PFSK-1 (cell line): ENCODE measurements around the gene MAMLD1.

Source experiments
- FOXP2 ChIP-seq: optimal IDR thresholded peaks from 2 replicates; pipeline ENCODE3; 2011; ENCODE audit warnings: borderline replicate concordance, control low read depth, inconsistent platforms; ENCODE audit not compliant: insufficient read depth; ENCODE audit errors: extremely low read length, extremely low read depth
- POLR2AphosphoS5 ChIP-seq: IDR thresholded peaks from 2 replicates; pipeline ENCODE4 v1.6.1; 2012; ENCODE audit warnings: low read depth, mild to moderate bottlenecking, control low read depth, low read length, moderate library complexity
- SIN3A ChIP-seq: IDR thresholded peaks from 2 replicates; pipeline ENCODE4 v1.6.1; 2012; ENCODE audit warnings: mild to moderate bottlenecking, low read length, moderate library complexity, borderline replicate concordance; ENCODE audit not compliant: insufficient read depth
- TAF1 ChIP-seq: IDR thresholded peaks from 2 replicates; pipeline ENCODE4 v1.6.1; 2012; ENCODE audit warnings: low read length, control low read depth, borderline replicate concordance; ENCODE audit not compliant: insufficient read depth
- TF ChIP-seq, protein P1 (sequence below), 2 experiments: IDR thresholded peaks; 2 replicates each; pipeline versions ENCODE4 v1.6.1 to v1.8.0; 2011 to 2012; ENCODE audit warnings: low read depth in 2 of 2, low read length in 2 of 2, control low read depth in 1 of 2, inconsistent platforms in 1 of 2, mild to moderate bottlenecking in 1 of 2, moderate library complexity in 1 of 2; ENCODE audit not compliant: insufficient read depth in 1 of 2

MAMLD1 gene

GRCh38 chrX:150411656-150412055 lies 48.5 kb downstream of the MAMLD1 start:
- TF ChIP-seq TAF1 (no peak), SIN3A (no peak), POLR2AphosphoS5 (no peak), FOXP2 (no peak)
- TF ChIP-seq, protein P1, sequence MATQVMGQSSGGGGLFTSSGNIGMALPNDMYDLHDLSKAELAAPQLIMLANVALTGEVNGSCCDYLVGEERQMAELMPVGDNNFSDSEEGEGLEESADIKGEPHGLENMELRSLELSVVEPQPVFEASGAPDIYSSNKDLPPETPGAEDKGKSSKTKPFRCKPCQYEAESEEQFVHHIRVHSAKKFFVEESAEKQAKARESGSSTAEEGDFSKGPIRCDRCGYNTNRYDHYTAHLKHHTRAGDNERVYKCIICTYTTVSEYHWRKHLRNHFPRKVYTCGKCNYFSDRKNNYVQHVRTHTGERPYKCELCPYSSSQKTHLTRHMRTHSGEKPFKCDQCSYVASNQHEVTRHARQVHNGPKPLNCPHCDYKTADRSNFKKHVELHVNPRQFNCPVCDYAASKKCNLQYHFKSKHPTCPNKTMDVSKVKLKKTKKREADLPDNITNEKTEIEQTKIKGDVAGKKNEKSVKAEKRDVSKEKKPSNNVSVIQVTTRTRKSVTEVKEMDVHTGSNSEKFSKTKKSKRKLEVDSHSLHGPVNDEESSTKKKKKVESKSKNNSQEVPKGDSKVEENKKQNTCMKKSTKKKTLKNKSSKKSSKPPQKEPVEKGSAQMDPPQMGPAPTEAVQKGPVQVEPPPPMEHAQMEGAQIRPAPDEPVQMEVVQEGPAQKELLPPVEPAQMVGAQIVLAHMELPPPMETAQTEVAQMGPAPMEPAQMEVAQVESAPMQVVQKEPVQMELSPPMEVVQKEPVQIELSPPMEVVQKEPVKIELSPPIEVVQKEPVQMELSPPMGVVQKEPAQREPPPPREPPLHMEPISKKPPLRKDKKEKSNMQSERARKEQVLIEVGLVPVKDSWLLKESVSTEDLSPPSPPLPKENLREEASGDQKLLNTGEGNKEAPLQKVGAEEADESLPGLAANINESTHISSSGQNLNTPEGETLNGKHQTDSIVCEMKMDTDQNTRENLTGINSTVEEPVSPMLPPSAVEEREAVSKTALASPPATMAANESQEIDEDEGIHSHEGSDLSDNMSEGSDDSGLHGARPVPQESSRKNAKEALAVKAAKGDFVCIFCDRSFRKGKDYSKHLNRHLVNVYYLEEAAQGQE (IDR thresholded peaks at IDR 0.05; ENCODE audit: insufficient read depth in 1 of 2, low read depth in 2 of 2, low read length in 2 of 2), result no peak

DNA sequence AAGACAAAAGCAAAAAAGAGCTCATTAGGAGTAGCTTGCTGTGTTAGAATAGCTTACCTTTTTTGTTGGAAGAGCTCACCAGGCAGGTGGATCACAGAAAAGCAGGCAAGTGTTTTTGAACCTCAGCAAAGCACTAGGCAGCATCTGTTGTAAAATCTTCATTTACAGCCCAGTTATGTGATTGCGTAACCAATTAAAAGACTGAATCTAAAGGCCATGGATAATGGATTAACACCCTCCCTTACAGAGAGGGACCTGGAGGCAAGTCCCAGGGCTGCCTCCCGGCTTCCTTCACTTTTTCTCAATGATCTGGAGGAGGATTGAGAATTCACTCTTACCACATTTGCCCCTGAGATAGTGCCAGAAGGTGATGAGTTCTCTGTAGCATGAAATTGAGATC lies 51.1 kb downstream of the MAMLD1 start:
- TF ChIP-seq, protein P1 (IDR thresholded peaks at IDR 0.05; ENCODE audit: insufficient read depth in 1 of 2, low read depth in 2 of 2, low read length in 2 of 2), result no peak
- TF ChIP-seq SIN3A, result no peak

GRCh38 chrX:150416469-150416868 lies 53.4 kb downstream of the MAMLD1 start:
- no peak for TF ChIP-seq TAF1
- TF ChIP-seq POLR2AphosphoS5, result no peak
- no peak for TF ChIP-seq FOXP2
- TF ChIP-seq, protein P1 (IDR thresholded peaks at IDR 0.05; ENCODE audit: insufficient read depth in 1 of 2, low read depth in 2 of 2, low read length in 2 of 2), result no peak
- no peak for TF ChIP-seq SIN3A

- no peak for TF ChIP-seq TAF1
- no peak for TF ChIP-seq SIN3A
- TF ChIP-seq, protein P1 (IDR thresholded peaks at IDR 0.05; ENCODE audit: insufficient read depth in 1 of 2, low read depth in 2 of 2, low read length in 2 of 2), result no peak
- no peak for TF ChIP-seq POLR2AphosphoS5
- TF ChIP-seq FOXP2, result no peak
Measured at GRCh38 chrX:150421816-150422215, 58.7 kb downstream of the MAMLD1 start.

DNA sequence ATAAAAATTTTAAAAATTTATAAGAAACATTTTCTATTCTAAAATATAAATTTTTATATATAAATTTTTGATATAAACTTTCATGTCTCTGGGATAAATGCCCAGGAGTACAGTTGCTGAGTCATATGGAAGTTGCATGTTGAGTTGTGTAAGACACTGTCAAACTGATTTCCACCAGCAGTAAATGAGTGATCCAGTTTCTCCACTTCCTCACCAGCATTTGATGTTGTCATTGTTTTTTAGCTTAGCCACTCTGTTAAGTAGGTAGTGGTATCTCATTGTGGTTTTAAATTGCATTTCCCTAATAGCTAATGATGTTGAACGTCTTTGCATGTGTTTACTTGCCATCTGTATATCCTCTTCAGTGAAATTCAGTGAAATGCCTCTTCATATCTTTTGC lies 66.5 kb downstream of the MAMLD1 start:
- TF ChIP-seq SIN3A (no peak), TAF1 (no peak), POLR2AphosphoS5 (no peak), FOXP2 (no peak)
- TF ChIP-seq, protein P1 (IDR thresholded peaks at IDR 0.05; ENCODE audit: insufficient read depth in 1 of 2, low read depth in 2 of 2, low read length in 2 of 2), result no peak
